ENCODE measurements around the gene LARGE2. TPM values are rescaled to one million over a fixed set of nuclear protein-coding genes. Genes with fewer than 3 reads are reported as not detected.

LARGE2 gene
- total and polyA plus RNA-seq, 2 of the 13 experiments (the other 11 are each of a cell fraction or from before 2014, with no cell fraction given) = 8.5 to 21.6 TPM

- TF ChIP-seq ZMAT5 (CRISPR knock-in tag; IDR thresholded peaks at IDR 0.05; ENCODE audit: borderline replicate concordance, low read depth) (no peak), DRAP1 (CRISPR knock-in tag; IDR thresholded peaks at IDR 0.05) (peak; percentile 66), CREB1 (IDR thresholded peaks at IDR 0.05) (no peak), CREB1 (CRISPR knock-in tag; IDR thresholded peaks at IDR 0.05) (no peak), RELA (CRISPR knock-in tag; IDR thresholded peaks at IDR 0.05) (0 out of 2 replicates have a peak, but pooled peaks have one; percentile 27), ZNF776 (CRISPR knock-in tag; IDR thresholded peaks at IDR 0.05) (peak; percentile 53; the same call in 1 of the 2 replicates), SIN3B (IDR thresholded peaks at IDR 0.05; ENCODE audit: low read length) (no peak), ZNF777 (CRISPR knock-in tag; IDR thresholded peaks at IDR 0.05) (peak; percentile 40; the same call in 1 of the 2 replicates), ATAD3A (CRISPR knock-in tag; IDR thresholded peaks at IDR 0.05) (no peak), MATR3 (CRISPR knock-in tag; IDR thresholded peaks at IDR 0.05) (no peak), ZMYM3 (CRISPR knock-in tag; IDR thresholded peaks at IDR 0.05) (0 out of 2 replicates have a peak, but pooled peaks have one; percentile 40), ZNF790 (CRISPR knock-in tag; IDR thresholded peaks at IDR 0.05; ENCODE audit: borderline replicate concordance) (no peak), POLR2G (IDR thresholded peaks at IDR 0.05; ENCODE audit: low read depth, low read length) (peak; percentile 61)
- TF ChIP-seq, protein P1, sequence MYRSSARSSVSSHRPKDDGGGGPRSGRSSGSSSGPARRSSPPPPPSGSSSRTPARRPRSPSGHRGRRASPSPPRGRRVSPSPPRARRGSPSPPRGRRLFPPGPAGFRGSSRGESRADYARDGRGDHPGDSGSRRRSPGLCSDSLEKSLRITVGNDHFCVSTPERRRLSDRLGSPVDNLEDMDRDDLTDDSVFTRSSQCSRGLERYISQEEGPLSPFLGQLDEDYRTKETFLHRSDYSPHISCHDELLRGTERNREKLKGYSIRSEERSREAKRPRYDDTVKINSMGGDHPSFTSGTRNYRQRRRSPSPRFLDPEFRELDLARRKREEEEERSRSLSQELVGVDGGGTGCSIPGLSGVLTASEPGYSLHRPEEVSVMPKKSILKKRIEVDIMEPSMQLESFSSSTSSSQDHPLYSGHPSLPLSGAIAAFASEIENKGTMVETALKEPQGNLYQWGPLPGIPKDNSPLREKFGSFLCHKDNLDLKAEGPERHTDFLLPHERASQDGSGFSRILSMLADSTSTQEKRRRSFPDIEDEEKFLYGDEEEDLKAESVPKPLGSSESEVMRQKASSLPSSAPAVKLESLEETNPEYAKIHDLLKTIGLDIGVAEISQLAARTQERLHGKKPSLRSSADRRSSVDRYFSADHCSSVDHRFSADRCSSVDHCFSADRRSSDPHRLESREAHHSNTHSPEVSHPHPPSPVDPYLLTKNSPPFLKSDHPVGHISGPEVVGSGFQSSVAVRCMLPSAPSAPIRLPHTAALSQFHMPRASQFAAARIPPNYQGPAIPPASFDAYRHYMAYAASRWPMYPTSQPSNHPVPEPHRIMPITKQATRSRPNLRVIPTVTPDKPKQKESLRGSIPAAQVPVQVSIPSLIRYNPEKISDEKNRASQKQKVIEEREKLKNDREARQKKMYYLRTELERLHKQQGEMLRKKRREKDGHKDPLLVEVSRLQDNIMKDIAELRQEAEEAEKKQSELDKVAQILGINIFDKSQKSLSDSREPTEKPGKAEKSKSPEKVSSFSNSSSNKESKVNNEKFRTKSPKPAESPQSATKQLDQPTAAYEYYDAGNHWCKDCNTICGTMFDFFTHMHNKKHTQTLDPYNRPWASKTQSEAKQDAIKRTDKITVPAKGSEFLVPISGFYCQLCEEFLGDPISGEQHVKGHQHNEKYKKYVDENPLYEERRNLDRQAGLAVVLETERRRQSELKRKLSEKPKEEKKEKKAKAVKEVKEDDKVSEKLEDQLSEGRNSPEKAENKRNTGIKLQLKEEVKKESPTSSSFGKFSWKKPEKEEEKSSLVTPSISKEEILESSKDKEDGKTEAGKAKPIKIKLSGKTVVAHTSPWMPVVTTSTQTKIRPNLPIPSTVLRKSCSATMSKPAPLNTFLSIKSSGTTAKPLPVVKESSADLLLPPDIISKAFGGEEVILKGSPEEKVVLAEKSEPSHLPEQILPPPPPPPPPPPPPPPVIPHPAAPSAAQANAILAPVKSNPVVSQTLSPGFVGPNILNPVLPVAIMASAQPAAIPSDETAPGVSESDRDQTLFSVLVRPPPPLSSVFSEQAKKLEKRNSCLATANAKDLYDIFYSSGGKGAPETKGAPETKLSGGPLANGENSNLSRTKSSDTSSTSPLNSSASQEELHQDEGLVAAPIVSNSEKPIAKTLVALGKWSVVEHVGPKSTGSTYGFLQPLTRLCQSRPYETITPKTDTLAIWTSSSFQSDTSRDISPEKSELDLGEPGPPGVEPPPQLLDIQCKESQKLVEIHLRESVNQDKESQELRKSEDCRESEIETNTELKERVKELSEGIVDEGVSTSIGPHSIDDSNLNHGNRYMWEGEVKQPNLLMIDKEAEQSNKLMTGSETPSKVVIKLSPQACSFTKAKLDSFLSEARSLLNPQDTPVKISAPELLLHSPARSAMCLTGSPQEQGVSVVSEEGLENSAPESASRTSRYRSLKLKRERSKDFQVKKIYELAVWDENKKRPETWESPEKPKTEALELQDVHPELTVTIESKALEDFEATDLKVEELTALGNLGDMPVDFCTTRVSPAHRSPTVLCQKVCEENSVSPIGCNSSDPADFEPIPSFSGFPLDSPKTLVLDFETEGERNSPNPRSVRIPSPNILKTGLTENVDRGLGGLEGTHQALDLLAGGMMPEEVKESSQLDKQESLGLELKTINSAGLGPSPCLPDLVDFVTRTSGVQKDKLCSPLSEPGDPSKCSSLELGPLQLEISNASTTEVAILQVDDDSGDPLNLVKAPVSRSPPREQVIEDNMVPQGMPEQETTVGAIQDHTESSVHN (CRISPR knock-in tag; IDR thresholded peaks at IDR 0.05) = no peak
- TF ChIP-seq, protein P2, sequence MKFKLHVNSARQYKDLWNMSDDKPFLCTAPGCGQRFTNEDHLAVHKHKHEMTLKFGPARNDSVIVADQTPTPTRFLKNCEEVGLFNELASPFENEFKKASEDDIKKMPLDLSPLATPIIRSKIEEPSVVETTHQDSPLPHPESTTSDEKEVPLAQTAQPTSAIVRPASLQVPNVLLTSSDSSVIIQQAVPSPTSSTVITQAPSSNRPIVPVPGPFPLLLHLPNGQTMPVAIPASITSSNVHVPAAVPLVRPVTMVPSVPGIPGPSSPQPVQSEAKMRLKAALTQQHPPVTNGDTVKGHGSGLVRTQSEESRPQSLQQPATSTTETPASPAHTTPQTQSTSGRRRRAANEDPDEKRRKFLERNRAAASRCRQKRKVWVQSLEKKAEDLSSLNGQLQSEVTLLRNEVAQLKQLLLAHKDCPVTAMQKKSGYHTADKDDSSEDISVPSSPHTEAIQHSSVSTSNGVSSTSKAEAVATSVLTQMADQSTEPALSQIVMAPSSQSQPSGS (CRISPR knock-in tag; IDR thresholded peaks at IDR 0.05) = 0 out of 2 replicates have a peak, but pooled peaks have one; percentile 7
These were observed 4.0 kb upstream of the LARGE2 start (continued) for GRCh38 chr11:45918331-45918941.

Data from HepG2 (cell line).